ENCODE measurements around the gene NDST1. TPM values are rescaled to one million over a fixed set of nuclear protein-coding genes. Genes with fewer than 3 reads are reported as not detected.

NDST1 gene
- total RNA-seq, 2 donors from 2014 or later: 112 to 131 TPM

- no peak for ATAC-seq (ENCODE audit: insufficient number of reproducible peaks, low FRiP score, low read depth)
- H3K4me1 ChIP-seq (ENCODE audit: control insufficient read depth in 1 of 2, low read depth in 2 of 2): peaks cover 13 to 72% of the 10 kb centered on the region in 2 donors
These were observed 17.9 kb downstream of the NDST1 start for GRCh38 chr5:150525781-150526180.

GRCh38 chr5:150527038-150527437 lies 19.1 kb downstream of the NDST1 start:
- Histone ChIP-seq H3K36me3 (peaks cover 4% of the 10 kb centered on the region), H3K27ac (no peak overlapping the region), H3K4me3 (no peak overlapping the region), H3K27me3 (replicated peaks; ENCODE audit: insufficient read depth) (no peaks in the 10 kb centered on the region), H3K4me1 (ENCODE audit: control insufficient read depth in 1 of 2, low read depth in 2 of 2) (peaks cover 13 to 70% of the 10 kb centered on the region in 2 donors), H3K9me3 (no peaks in the 10 kb centered on the region)
- no peak for DNase-seq (ENCODE audit: low spot score)
- ATAC-seq (ENCODE audit: insufficient number of reproducible peaks, low FRiP score, low read depth): no peak
- no peak for TF ChIP-seq CTCF (IDR thresholded peaks at IDR 0.05)

More at GRCh38 chr5:150525781-150526180, 17.9 kb downstream of the NDST1 start:
- Histone ChIP-seq H3K27ac (peak overlapping the region in 1 of 2 donors; percentile 5), H3K27me3 (replicated peaks; ENCODE audit: insufficient read depth) (no peaks in the 10 kb centered on the region), H3K4me3 (no peak overlapping the region), H3K9me3 (no peaks in the 10 kb centered on the region), H3K36me3 (peaks cover 4% of the 10 kb centered on the region)
- DNase-seq (ENCODE audit: low spot score): no peak
- TF ChIP-seq CTCF (IDR thresholded peaks at IDR 0.05): no peak

GRCh38 chr5:150527808-150528207 lies 19.9 kb downstream of the NDST1 start:
- DNase-seq (ENCODE audit: low spot score) (no peak), ATAC-seq (ENCODE audit: insufficient number of reproducible peaks, low FRiP score, low read depth) (no peak)
- Histone ChIP-seq H3K27me3 (replicated peaks; ENCODE audit: insufficient read depth) (no peaks in the 10 kb centered on the region), H3K36me3 (peaks cover 9% of the 10 kb centered on the region), H3K4me1 (ENCODE audit: control insufficient read depth in 1 of 2, low read depth in 2 of 2) (peaks cover 13 to 63% of the 10 kb centered on the region in 2 donors), H3K9me3 (no peaks in the 10 kb centered on the region), H3K4me3 (no peak overlapping the region), H3K27ac (no peak overlapping the region)
- TF ChIP-seq CTCF (IDR thresholded peaks at IDR 0.05): no peak

- no peak for TF ChIP-seq CTCF (IDR thresholded peaks at IDR 0.05)
- ATAC-seq (ENCODE audit: insufficient number of reproducible peaks, low FRiP score, low read depth) (no peak), DNase-seq (ENCODE audit: low spot score) (no peak)
- Histone ChIP-seq H3K9me3 (no peaks in the 10 kb centered on the region), H3K27me3 (replicated peaks; ENCODE audit: insufficient read depth) (no peaks in the 10 kb centered on the region), H3K27ac (peak overlapping the region; percentile 32 to 63), H3K4me1 (ENCODE audit: control insufficient read depth in 1 of 2, low read depth in 2 of 2) (peaks cover 5 to 50% of the 10 kb centered on the region in 2 donors), H3K4me3 (no peak overlapping the region), H3K36me3 (peaks cover 15% of the 10 kb centered on the region)
These were observed 21.1 kb downstream of the NDST1 start for GRCh38 chr5:150528924-150529546.

- Histone ChIP-seq H3K27ac (peak overlapping the region; percentile 59 to 63), H3K9me3 (no peaks in the 10 kb centered on the region), H3K27me3 (replicated peaks; ENCODE audit: insufficient read depth) (no peaks in the 10 kb centered on the region), H3K4me1 (ENCODE audit: control insufficient read depth in 1 of 2, low read depth in 2 of 2) (peaks cover 5 to 48% of the 10 kb centered on the region in 2 donors), H3K4me3 (no peak overlapping the region), H3K36me3 (peaks cover 18% of the 10 kb centered on the region)
- no peak for DNase-seq (ENCODE audit: low spot score)
- no peak for TF ChIP-seq CTCF (IDR thresholded peaks at IDR 0.05)
- ATAC-seq (ENCODE audit: insufficient number of reproducible peaks, low FRiP score, low read depth): no peak
These were observed 21.6 kb downstream of the NDST1 start for GRCh38 chr5:150529555-150529954.

Data from thoracic aorta (tissue), 2 donors.